CD14-positive monocyte (primary cell): ENCODE results near the gene BCL2. TPM values are rescaled to one million over a fixed set of nuclear protein-coding genes. Genes with fewer than 3 reads are reported as not detected.

Source experiments
- DNase-seq, 3 donors: peaks; one replicate each; pipeline ENCODE4 v3.0.0-alpha.2; 2011 to 2022
- H2AFZ ChIP-seq: 2 replicates; pipeline ENCODE4 v1.6.0; 2012; ENCODE audit warnings: mild to moderate bottlenecking, low read depth, low read length, inconsistent platforms; ENCODE audit not compliant: insufficient read depth, poor library complexity, severe bottlenecking
- H3K27ac ChIP-seq, 2 donors: 1 replicate in 1 of 2; 2 replicates in 1 of 2; pipeline ENCODE4 v1.5.1; 2012 to 2013; ENCODE audit warnings: low read length in 2 of 2, control low read depth in 1 of 2, inconsistent platforms in 1 of 2, low read depth in 1 of 2, mild to moderate bottlenecking in 1 of 2
- H3K27me3 ChIP-seq, 2 donors: one replicate each; pipeline versions ENCODE4 v1.6.0 to v1.6.1; 2011 to 2013; ENCODE audit warnings: low read length in 2 of 2; ENCODE audit not compliant: control insufficient read depth in 2 of 2, insufficient read depth in 2 of 2
- H3K36me3 ChIP-seq, 2 donors: replicated peaks in 1 of 2; 1 replicate in 1 of 2; 2 replicates in 1 of 2; pipeline versions ENCODE4 v1.5.1 to v1.6.1; 2012 to 2013; ENCODE audit warnings: low read length in 2 of 2, control low read depth in 1 of 2, inconsistent platforms in 1 of 2, mild to moderate bottlenecking in 1 of 2; ENCODE audit not compliant: insufficient read depth in 2 of 2, control insufficient read depth in 1 of 2
- H3K4me1 ChIP-seq, 2 donors: 1 replicate in 1 of 2; 2 replicates in 1 of 2; pipeline versions ENCODE4 v1.5.1 to v1.6.1; 2012 to 2013; ENCODE audit warnings: low read length in 2 of 2, control low read depth in 1 of 2, inconsistent platforms in 1 of 2, mild to moderate bottlenecking in 1 of 2, moderate library complexity in 1 of 2; ENCODE audit not compliant: insufficient read depth in 2 of 2, control insufficient read depth in 1 of 2
- H3K4me2 ChIP-seq: replicated peaks from 2 replicates; pipeline ENCODE3; 2012; ENCODE audit warnings: low read length, moderate library complexity, mild to moderate bottlenecking; ENCODE audit not compliant: poor library complexity, severe bottlenecking; ENCODE audit errors: extremely low read depth
- H3K4me3 ChIP-seq, 3 experiments: fragments of 200-600 bp in 1 of 3; sonication (generic) in 1 of 3; replicated peaks in 1 of 3; 1 replicate in 2 of 3; 2 replicates in 1 of 3; pipeline ENCODE4 v1.5.1; 2011 to 2013; ENCODE audit warnings: low read length in 3 of 3, mild to moderate bottlenecking in 3 of 3, control low read depth in 2 of 3, low read depth in 2 of 3, inconsistent platforms in 1 of 3, moderate library complexity in 1 of 3
- H3K79me2 ChIP-seq: 2 replicates; pipeline ENCODE4 v1.6.0; 2012; ENCODE audit warnings: mild to moderate bottlenecking, control low read depth, inconsistent platforms, low read length, moderate library complexity; ENCODE audit not compliant: insufficient read depth
- H3K9ac ChIP-seq: 2 replicates; pipeline ENCODE4 v1.6.0; 2017; ENCODE audit warnings: low read length, mild to moderate bottlenecking; ENCODE audit not compliant: insufficient read depth, poor library complexity, severe bottlenecking
- H3K9me3 ChIP-seq, 2 donors: replicated peaks in 1 of 2; 1 replicate in 1 of 2; 2 replicates in 1 of 2; pipeline versions ENCODE4 v1.5.1 to v1.6.1; 2012 to 2013; ENCODE audit warnings: low read length in 2 of 2, control low read depth in 1 of 2; ENCODE audit not compliant: control insufficient read depth in 1 of 2, insufficient read depth in 1 of 2
- H4K20me1 ChIP-seq: 2 replicates; pipeline ENCODE4 v1.6.0; 2012; ENCODE audit warnings: mild to moderate bottlenecking, low read length, control low read depth, moderate library complexity; ENCODE audit not compliant: insufficient read depth
- H3K27ac Mint-ChIP-seq, 7 donors: one replicate each; pipeline ENCODE4 v1.8.0; 2020; ENCODE audit warnings: mild to moderate bottlenecking in 7 of 7, mixed read lengths in 7 of 7, moderate library complexity in 6 of 7, inconsistent platforms in 2 of 7
- H3K27me3 Mint-ChIP-seq, 3 donors: one replicate each; pipeline ENCODE4 v1.8.0; 2021 to 2022; ENCODE audit warnings: low read depth in 3 of 3, mild to moderate bottlenecking in 3 of 3, mixed read lengths in 3 of 3, moderate library complexity in 3 of 3, inconsistent platforms in 1 of 3
- H3K36me3 Mint-ChIP-seq, 2 donors: one replicate each; pipeline ENCODE4 v1.8.0; 2020; ENCODE audit warnings: mixed read lengths in 2 of 2, inconsistent platforms in 1 of 2, mild to moderate bottlenecking in 1 of 2
- H3K4me1 Mint-ChIP-seq: one replicate; pipeline ENCODE4 v1.8.0; 2020; ENCODE audit warnings: mild to moderate bottlenecking, mixed read lengths
- H3K4me3 Mint-ChIP-seq, 2 donors: one replicate each; pipeline ENCODE4 v1.8.0; 2020; ENCODE audit warnings: mild to moderate bottlenecking in 2 of 2, mixed read lengths in 2 of 2, moderate library complexity in 1 of 2
- H3K9me3 Mint-ChIP-seq, 7 donors: one replicate each; pipeline ENCODE4 v1.8.0; 2020 to 2022; ENCODE audit warnings: mixed read lengths in 7 of 7, mild to moderate bottlenecking in 6 of 7, moderate library complexity in 6 of 7, inconsistent platforms in 2 of 7
- WGBS: methylation state at CpG from one replicate; pipeline ENCODE4 v1.1.5; 2013; ENCODE audit warnings: missing lambda C conversion rate; ENCODE audit not compliant: insufficient coverage; 5-methylcytosine and 5-hydroxymethylcytosine counted together
- intact Hi-C, 2 donors: fragments of 100-400 bp; cut with micrococcal nuclease; formaldehyde crosslinking; loops; one replicate each; pipeline versions ENCODE4 v1.15.0 to v1.15.1; 2023
- polyA plus RNA-seq, 3 donors: library from polyadenylated mRNA; depleted of rRNA in 1 of 3; unstranded in 2 of 3; stranded (reverse) in 1 of 3; fragments of 300-500 nt in 2 of 3; fragments of >200 nt in 1 of 3; fragmentation: Illumina TruSeq in 2 of 3; gene quantifications; 1 replicate in 2 of 3; 2 replicates in 1 of 3; pipeline ENCODE4 v1.2.3, GENCODE V29; 2012 to 2021
- TF ChIP-seq, protein P1 (sequence below): fragments of 200-600 bp; IDR thresholded peaks from one replicate; pipeline ENCODE4 v1.8.0; 2022; ENCODE audit warnings: antibody characterized with exemption, mild to moderate bottlenecking

The BCL2 gene
- polyA plus RNA-seq, 3 donors: 0.58 to 2.5 (median 1.1) TPM

DNA sequence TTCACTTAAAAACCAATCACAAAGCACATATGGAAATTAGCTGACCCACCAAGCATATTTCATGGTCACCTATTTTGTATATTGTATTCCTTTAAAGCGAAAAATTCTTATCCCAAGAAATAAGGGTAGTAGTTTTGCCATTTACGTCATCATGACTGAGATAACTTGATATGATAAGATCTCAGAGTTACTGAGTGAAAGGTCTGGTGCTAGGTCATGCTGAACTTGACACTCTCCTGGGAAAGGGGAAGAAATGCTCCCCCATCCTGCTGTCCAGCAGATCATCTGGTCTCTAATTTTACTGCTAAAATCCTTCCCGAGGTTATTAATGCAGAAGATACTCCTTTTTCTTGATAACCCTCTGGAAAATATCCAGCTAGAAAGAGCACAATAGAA lies 78.3 kb downstream of the BCL2 start:
- Histone ChIP-seq H3K27ac (no peak overlapping the region), H3K79me2 (peaks cover 41% of the 10 kb centered on the region), H3K4me3 (no peak overlapping the region), H3K9ac (no peak overlapping the region), H3K27me3 (no peaks in the 10 kb centered on the region), H3K9me3 (no peaks in the 10 kb centered on the region), H3K4me2 (no peak overlapping the region), H4K20me1 (no peaks in the 10 kb centered on the region), H3K36me3 (no peaks in the 10 kb centered on the region), H2AFZ (no peak overlapping the region), H3K4me1 (peaks cover 42 to 46% of the 10 kb centered on the region in 2 donors)
- WGBS: no CpG with 5 or more reads among the region's 3 CpGs
- intact Hi-C loops: loop anchor here in 1 of 2 donors (10.0 kb wide), 1 partner anchor 53 kb away; no protein-coding TSS in a partner anchor
- no peaks in the 10 kb centered on the region for H3K27me3 Mint-ChIP-seq
- no peak overlapping the region for H3K27ac Mint-ChIP-seq
- no peaks in the 10 kb centered on the region for H3K36me3 Mint-ChIP-seq
- peaks cover 49% of the 10 kb centered on the region for H3K4me1 Mint-ChIP-seq
- H3K4me3 Mint-ChIP-seq: no peak overlapping the region
- TF ChIP-seq, protein P1, sequence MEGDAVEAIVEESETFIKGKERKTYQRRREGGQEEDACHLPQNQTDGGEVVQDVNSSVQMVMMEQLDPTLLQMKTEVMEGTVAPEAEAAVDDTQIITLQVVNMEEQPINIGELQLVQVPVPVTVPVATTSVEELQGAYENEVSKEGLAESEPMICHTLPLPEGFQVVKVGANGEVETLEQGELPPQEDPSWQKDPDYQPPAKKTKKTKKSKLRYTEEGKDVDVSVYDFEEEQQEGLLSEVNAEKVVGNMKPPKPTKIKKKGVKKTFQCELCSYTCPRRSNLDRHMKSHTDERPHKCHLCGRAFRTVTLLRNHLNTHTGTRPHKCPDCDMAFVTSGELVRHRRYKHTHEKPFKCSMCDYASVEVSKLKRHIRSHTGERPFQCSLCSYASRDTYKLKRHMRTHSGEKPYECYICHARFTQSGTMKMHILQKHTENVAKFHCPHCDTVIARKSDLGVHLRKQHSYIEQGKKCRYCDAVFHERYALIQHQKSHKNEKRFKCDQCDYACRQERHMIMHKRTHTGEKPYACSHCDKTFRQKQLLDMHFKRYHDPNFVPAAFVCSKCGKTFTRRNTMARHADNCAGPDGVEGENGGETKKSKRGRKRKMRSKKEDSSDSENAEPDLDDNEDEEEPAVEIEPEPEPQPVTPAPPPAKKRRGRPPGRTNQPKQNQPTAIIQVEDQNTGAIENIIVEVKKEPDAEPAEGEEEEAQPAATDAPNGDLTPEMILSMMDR: no peak
- DNase-seq: no peak
- H3K9me3 Mint-ChIP-seq: no peaks in the 10 kb centered on the region

GRCh38 chr18:63240531-63241316 lies 78.8 kb downstream of the BCL2 start:
- H3K9me3 ChIP-seq: no peaks in the 10 kb centered on the region
- H3K4me3 Mint-ChIP-seq: no peak overlapping the region
- H3K79me2 ChIP-seq: peaks cover 40% of the 10 kb centered on the region
- no peaks in the 10 kb centered on the region for H4K20me1 ChIP-seq
- no peaks in the 10 kb centered on the region for H3K9me3 Mint-ChIP-seq
- no peak overlapping the region for H3K9ac ChIP-seq
- no peaks in the 10 kb centered on the region for H3K36me3 Mint-ChIP-seq
- peaks cover 42 to 46% of the 10 kb centered on the region in 2 donors for H3K4me1 ChIP-seq
- intact Hi-C loops: loop anchor here in 1 of 2 donors (10.0 kb wide), 1 partner anchor 54 kb away; no protein-coding TSS in a partner anchor
- no peak overlapping the region for H3K27ac Mint-ChIP-seq
- H3K36me3 ChIP-seq: no peaks in the 10 kb centered on the region
- DNase-seq: no peak
- H3K27me3 ChIP-seq: no peaks in the 10 kb centered on the region
- H2AFZ ChIP-seq: no peak overlapping the region
- TF ChIP-seq, protein P1: no peak
- 80% methylated on average over 1 of the region's 8 CpGs for WGBS
- H3K4me3 ChIP-seq: no peak overlapping the region
- no peak overlapping the region for H3K4me2 ChIP-seq
- H3K27me3 Mint-ChIP-seq: no peaks in the 10 kb centered on the region
- peaks cover 48% of the 10 kb centered on the region for H3K4me1 Mint-ChIP-seq
- H3K27ac ChIP-seq: no peak overlapping the region
